Neural crest cell (in vitro differentiated cells): ENCODE data around the gene DEUP1. TPM values are rescaled to one million over a fixed set of nuclear protein-coding genes. Genes with fewer than 3 reads are reported as not detected.

ENCODE experiments used
- DNase-seq: peaks from one replicate; pipeline ENCODE4 v3.0.0; 2021; ENCODE audit warnings: low read depth, mixed read lengths, low spot score
- H3K27ac Mint-ChIP-seq: one replicate; pipeline ENCODE4 v1.8.0; 2021; ENCODE audit warnings: mild to moderate bottlenecking, mixed read lengths; ENCODE audit not compliant: unreplicated experiment
- H3K27me3 Mint-ChIP-seq: 2 replicates; pipeline ENCODE4 v1.8.0; 2021; ENCODE audit warnings: low read depth, mild to moderate bottlenecking, mixed read lengths
- H3K36me3 Mint-ChIP-seq: 2 replicates; pipeline ENCODE4 v1.8.0; 2021; ENCODE audit warnings: low read depth, mild to moderate bottlenecking, mixed read lengths
- H3K4me1 Mint-ChIP-seq: 2 replicates; pipeline ENCODE4 v1.8.0; 2021; ENCODE audit warnings: mixed read lengths
- H3K4me3 Mint-ChIP-seq: one replicate; pipeline ENCODE4 v1.8.0; 2021; ENCODE audit warnings: mild to moderate bottlenecking, mixed read lengths
- H3K9me3 Mint-ChIP-seq: 2 replicates; pipeline ENCODE4 v1.8.0; 2021; ENCODE audit warnings: mixed read lengths
- CTCF ChIP-seq: fragments of 200-600 bp; sonication (generic); conservative IDR thresholded peaks from 2 replicates; pipeline ENCODE4 v1.5.0; 2021; ENCODE audit warnings: antibody characterized with exemption, mild to moderate bottlenecking
- total RNA-seq: library from RNA; stranded (reverse); gene quantifications from 2 replicates; pipeline ENCODE4 v1.2.1, GENCODE V29; 2021

DEUP1 gene
- total RNA-seq, 1 donor from 2014 or later, result 0.70 TPM

- H3K4me3 Mint-ChIP-seq, result no peak overlapping the region
- H3K36me3 Mint-ChIP-seq, result peaks cover 2% of the 10 kb centered on the region
- no peak overlapping the region for H3K27ac Mint-ChIP-seq
- no peak for TF ChIP-seq CTCF
- peaks cover 44% of the 10 kb centered on the region for H3K4me1 Mint-ChIP-seq
- DNase-seq, result no peak
- H3K9me3 Mint-ChIP-seq, result no peaks in the 10 kb centered on the region
- no peaks in the 10 kb centered on the region for H3K27me3 Mint-ChIP-seq
Measured at GRCh38 chr11:93481696-93482095, 151.2 kb downstream of the DEUP1 start.

- no peak for DNase-seq
- peaks cover 40% of the 10 kb centered on the region for H3K4me1 Mint-ChIP-seq
- H3K4me3 Mint-ChIP-seq, result no peak overlapping the region
- no peak for TF ChIP-seq CTCF
- no peaks in the 10 kb centered on the region for H3K9me3 Mint-ChIP-seq
- H3K27me3 Mint-ChIP-seq, result no peaks in the 10 kb centered on the region
- H3K27ac Mint-ChIP-seq, result no peak overlapping the region
- peaks cover 2% of the 10 kb centered on the region for H3K36me3 Mint-ChIP-seq
Measured at GRCh38 chr11:93482556-93482955, 152.0 kb downstream of the DEUP1 start.

GRCh38 chr11:93484716-93485115 is 154.2 kb downstream of the DEUP1 start:
- no peaks in the 10 kb centered on the region for H3K27me3 Mint-ChIP-seq
- H3K27ac Mint-ChIP-seq, result no peak overlapping the region
- no peaks in the 10 kb centered on the region for H3K9me3 Mint-ChIP-seq
- no peak for DNase-seq
- no peak overlapping the region for H3K4me3 Mint-ChIP-seq
- peaks cover 26% of the 10 kb centered on the region for H3K4me1 Mint-ChIP-seq
- no peak for TF ChIP-seq CTCF
- peaks cover 2% of the 10 kb centered on the region for H3K36me3 Mint-ChIP-seq

- H3K27me3 Mint-ChIP-seq, result no peaks in the 10 kb centered on the region
- peaks cover 26% of the 10 kb centered on the region for H3K4me1 Mint-ChIP-seq
- H3K36me3 Mint-ChIP-seq, result peaks cover 2% of the 10 kb centered on the region
- H3K27ac Mint-ChIP-seq, result no peak overlapping the region
- DNase-seq, result no peak
- no peak for TF ChIP-seq CTCF
- H3K9me3 Mint-ChIP-seq, result no peaks in the 10 kb centered on the region
- no peak overlapping the region for H3K4me3 Mint-ChIP-seq
Measured at GRCh38 chr11:93485983-93486382, 155.4 kb downstream of the DEUP1 start.

GRCh38 chr11:93487032-93487483 is 156.5 kb downstream of the DEUP1 start:
- H3K9me3 Mint-ChIP-seq, result no peaks in the 10 kb centered on the region
- no peak overlapping the region for H3K4me3 Mint-ChIP-seq
- peaks cover 2% of the 10 kb centered on the region for H3K36me3 Mint-ChIP-seq
- DNase-seq, result no peak
- no peak overlapping the region for H3K27ac Mint-ChIP-seq
- no peak for TF ChIP-seq CTCF
- H3K27me3 Mint-ChIP-seq, result no peaks in the 10 kb centered on the region
- H3K4me1 Mint-ChIP-seq, result peaks cover 19% of the 10 kb centered on the region

Other genes starting within 250 kb of the DEUP1 start
- 34.4 and 37.7 TPM in 2 replicates for gene SLC36A4, start 132.8 kb upstream of the DEUP1 start, total RNA-seq
- 23.1 and 25.1 TPM in 2 replicates for gene SMCO4, start 212.6 kb downstream of the DEUP1 start, total RNA-seq